ENCODE results near the gene ACVR2B.

GRCh38 chr3:38521391-38521987, 67.8 kb downstream of the ACVR2B start:
- no peak for TF ChIP-seq CHD2 (IDR thresholded peaks at IDR 0.05; ENCODE audit: borderline replicate concordance, low read depth, low read length)
- TF ChIP-seq POLR2AphosphoS2 (IDR thresholded peaks at IDR 0.05; ENCODE audit: low read depth, low read length), result no peak
- no peak for TF ChIP-seq PAX8 (IDR thresholded peaks at IDR 0.05)
- TF ChIP-seq CREB1 (IDR thresholded peaks at IDR 0.05; ENCODE audit: low read depth), result no peak
